Right atrium auricular region (tissue), 2 donors: ENCODE results near the gene DUSP12. TPM values are rescaled to one million over a fixed set of nuclear protein-coding genes. Genes with fewer than 3 reads are reported as not detected.
A peak's percentile ranks its signal among the peaks of the same experiment; 100 is the strongest.

Experiments used
- DNase-seq: peaks from one replicate; pipeline ENCODE4 v3.0.0-alpha.2; 2019; ENCODE audit warnings: low spot score
- H3K27ac ChIP-seq, 2 donors: fragments of 200-600 bp; sonication (generic); 1 replicate in 1 of 2; 2 replicates in 1 of 2; pipeline ENCODE4 v1.5.1; 2016 to 2019
- H3K27me3 ChIP-seq, 2 donors: fragments of 200-600 bp; sonication (generic); one replicate each; pipeline versions ENCODE4 v1.5.1 to v1.6.0; 2017 to 2019
- H3K36me3 ChIP-seq: fragments of 200-600 bp; sonication (generic); one replicate; pipeline ENCODE4 v1.5.1; 2016
- H3K4me1 ChIP-seq, 2 donors: fragments of 200-600 bp; sonication (generic); one replicate each; pipeline versions ENCODE4 v1.5.1 to v1.6.0; 2017 to 2019
- H3K4me3 ChIP-seq, 2 donors: fragments of 200-600 bp; sonication (generic); 1 replicate in 1 of 2; 2 replicates in 1 of 2; pipeline ENCODE4 v1.5.1; 2017 to 2019; ENCODE audit warnings: mild to moderate bottlenecking in 1 of 2, moderate library complexity in 1 of 2
- H3K9me3 ChIP-seq, 2 donors: fragments of 200-600 bp; sonication (generic); one replicate each; pipeline ENCODE4 v1.5.1; 2019
- CTCF ChIP-seq, 2 donors: fragments of 200-600 bp; sonication (generic); IDR thresholded peaks; one replicate each; pipeline ENCODE4 v1.5.1; 2019; ENCODE audit warnings: antibody characterized with exemption in 2 of 2
- total RNA-seq, 2 donors: library from RNA; depleted of rRNA; stranded (reverse); fragments of >200 nt; gene quantifications; one replicate each; pipeline ENCODE4 v1.1.0, GENCODE V29; 2016

Gene DUSP12
- total RNA-seq, 2 donors from 2014 or later = 10.4 to 11.0 TPM

GRCh38 chr1:161790587-161791317 is 41.2 kb downstream of the DUSP12 start:
- no peak overlapping the region for H3K27ac ChIP-seq
- no peaks in the 10 kb centered on the region for H3K4me1 ChIP-seq
- TF ChIP-seq CTCF (IDR thresholded peaks at IDR 0.05) = no peak
- no peak overlapping the region for H3K4me3 ChIP-seq
- no peaks in the 10 kb centered on the region for H3K9me3 ChIP-seq
- H3K36me3 ChIP-seq = peaks cover 51% of the 10 kb centered on the region
- no peaks in the 10 kb centered on the region for H3K27me3 ChIP-seq
- no peak for DNase-seq

DNA sequence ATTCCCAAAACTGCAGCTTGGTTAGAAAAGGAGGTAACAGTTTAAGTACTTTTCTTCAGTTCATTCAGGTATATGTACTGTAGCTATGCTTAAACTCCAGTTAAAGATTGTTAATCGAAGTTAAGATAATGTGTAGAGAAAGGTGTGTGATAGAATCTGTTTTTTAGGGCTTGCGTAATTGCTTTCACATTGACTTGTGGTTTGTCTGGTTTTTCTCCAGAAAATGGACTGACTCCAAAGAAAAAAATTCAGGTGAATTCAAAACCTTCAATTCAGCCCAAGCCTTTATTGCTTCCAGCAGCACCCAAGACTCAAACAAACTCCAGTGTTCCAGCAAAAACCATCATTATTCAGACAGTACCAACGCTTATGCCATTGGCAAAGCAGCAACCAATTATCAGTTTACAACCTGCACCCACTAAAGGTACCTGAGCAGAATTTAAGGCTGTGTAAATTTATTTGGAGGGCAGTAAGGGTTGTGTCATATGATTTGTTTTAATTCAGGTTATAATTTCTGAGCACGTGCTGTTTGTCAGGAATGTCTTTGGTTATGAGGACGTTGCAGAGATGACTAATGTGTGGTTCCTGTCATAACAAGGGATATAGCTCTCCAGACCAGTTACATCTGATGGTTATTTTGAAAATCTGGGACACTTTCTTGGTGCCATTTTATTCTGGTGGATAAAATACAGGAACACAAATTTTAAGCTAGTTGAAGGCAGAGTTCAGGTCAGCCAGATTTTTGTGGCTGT is 42.5 kb downstream of the DUSP12 start:
- no peak overlapping the region for H3K27ac ChIP-seq
- TF ChIP-seq CTCF (IDR thresholded peaks at IDR 0.05) = no peak
- H3K36me3 ChIP-seq = peaks cover 43% of the 10 kb centered on the region
- no peaks in the 10 kb centered on the region for H3K4me1 ChIP-seq
- no peak overlapping the region for H3K4me3 ChIP-seq
- no peaks in the 10 kb centered on the region for H3K27me3 ChIP-seq
- DNase-seq = no peak
- no peaks in the 10 kb centered on the region for H3K9me3 ChIP-seq

GRCh38 chr1:161792740-161793139 is 43.2 kb downstream of the DUSP12 start:
- Histone ChIP-seq H3K4me3 (no peak overlapping the region), H3K27ac (no peak overlapping the region), H3K27me3 (no peaks in the 10 kb centered on the region), H3K4me1 (no peaks in the 10 kb centered on the region), H3K9me3 (no peaks in the 10 kb centered on the region), H3K36me3 (peaks cover 46% of the 10 kb centered on the region)
- no peak for DNase-seq
- peak; percentile 20 to 71 for TF ChIP-seq CTCF (IDR thresholded peaks at IDR 0.05)

GRCh38 chr1:161799792-161800191 is 50.2 kb downstream of the DUSP12 start:
- H3K27ac ChIP-seq = no peak overlapping the region
- no peaks in the 10 kb centered on the region for H3K9me3 ChIP-seq
- TF ChIP-seq CTCF (IDR thresholded peaks at IDR 0.05) = no peak
- peaks cover 54% of the 10 kb centered on the region for H3K36me3 ChIP-seq
- H3K27me3 ChIP-seq = no peaks in the 10 kb centered on the region
- H3K4me1 ChIP-seq = no peaks in the 10 kb centered on the region
- no peak overlapping the region for H3K4me3 ChIP-seq
- DNase-seq = no peak

GRCh38 chr1:161801955-161802354 is 52.4 kb downstream of the DUSP12 start:
- Histone ChIP-seq H3K4me3 (no peak overlapping the region), H3K9me3 (no peaks in the 10 kb centered on the region), H3K27ac (no peak overlapping the region), H3K4me1 (peaks cover 0 to 6% of the 10 kb centered on the region in 2 donors), H3K27me3 (no peaks in the 10 kb centered on the region), H3K36me3 (peaks cover 41% of the 10 kb centered on the region)
- TF ChIP-seq CTCF (IDR thresholded peaks at IDR 0.05) = no peak
- DNase-seq = no peak
